K562 (cell line): ENCODE results near the gene NAGLU. TPM values are rescaled to one million over a fixed set of nuclear protein-coding genes. Genes with fewer than 3 reads are reported as not detected.

ENCODE experiments used
- ATAC-seq: fragments of 200-7000 bp; cut with Tn5 transposase; 3 replicates; pipeline ENCODE4 v1.9.1; 2020; ENCODE audit warnings: moderate library complexity
- BruUV-seq: library from RNA; stranded (reverse); fragments of 400-500 nt; replicated peaks from 2 replicates; lab custom pipeline; 2021; lab: Mats Ljungman, UMichigan
- CTCF ChIA-PET: fragments of 300-600 bp; formaldehyde crosslinking; extraction: SDS; loops from one replicate; lab custom pipeline; 2021; ENCODE audit warnings: low intra/inter-chr PET ratio; lab: Yijun Ruan, JAX
- POLR2A ChIA-PET: fragments of 300-600, 350-650 bp; sonication (Branson Sonifier 250); formaldehyde crosslinking; extraction: SDS; loops from one replicate; lab custom pipeline; 2021; ENCODE audit warnings: antibody characterized with exemption, inconsistent platforms; lab: Yijun Ruan, JAX
- DNase-seq, 4 experiments: peaks; one replicate each; pipeline versions ENCODE4 v3.0.0 to v3.0.0-alpha.2; 2011 to 2018; ENCODE audit warnings: low spot score in 3 of 4, mixed read lengths in 3 of 4; ENCODE audit errors: extremely low read depth in 1 of 4
- FAIRE-seq: peaks from 2 replicates; lab custom pipeline; 2011; peaks lifted over from hg19 to GRCh38; lab: Jason Lieb, UNC
- H2AFZ ChIP-seq: 2 replicates; pipeline ENCODE4 v1.6.0; 2011; ENCODE audit warnings: low read depth, low read length, control low read depth, inconsistent platforms
- H3K27ac ChIP-seq: fragments of 200-600 bp; 3 replicates; pipeline ENCODE4 v1.8.0; 2011; ENCODE audit warnings: low read depth, mild to moderate bottlenecking, control low read depth, inconsistent platforms, low read length, moderate library complexity, mixed read lengths; ENCODE audit errors: extremely low read depth
- H3K27me3 ChIP-seq, 2 experiments: fragments of 300-600 bp in 1 of 2; 2 replicates in 1 of 2; 3 replicates in 1 of 2; pipeline versions ENCODE4 v1.6.0 to v1.8.0; 2011; ENCODE audit warnings: inconsistent platforms in 2 of 2, low read length in 2 of 2, mild to moderate bottlenecking in 1 of 2, mixed read lengths in 1 of 2, moderate library complexity in 1 of 2; ENCODE audit not compliant: control insufficient read depth in 2 of 2, insufficient read depth in 2 of 2
- H3K36me3 ChIP-seq: fragments of 300-600 bp; 3 replicates; pipeline ENCODE4 v1.8.0; 2011; ENCODE audit warnings: mild to moderate bottlenecking, low read length, inconsistent platforms; ENCODE audit not compliant: control insufficient read depth, insufficient read depth
- H3K4me1 ChIP-seq, 2 experiments: fragments of 200-600 bp in 1 of 2; replicated peaks in 1 of 2; 2 replicates in 1 of 2; 3 replicates in 1 of 2; pipeline versions ENCODE4 v1.5.1 to v1.8.0; 2011; ENCODE audit warnings: inconsistent platforms in 2 of 2, low read length in 2 of 2, mild to moderate bottlenecking in 1 of 2, mixed read lengths in 1 of 2, moderate library complexity in 1 of 2; ENCODE audit not compliant: control insufficient read depth in 2 of 2, insufficient read depth in 2 of 2
- H3K4me2 ChIP-seq: 2 replicates; pipeline ENCODE4 v1.6.1; 2011; ENCODE audit warnings: low read length, control low read depth, inconsistent platforms, mixed read lengths; ENCODE audit not compliant: insufficient read depth
- H3K4me3 ChIP-seq: fragments of 200-600 bp; sonication (generic), shearing (Covaris generic); 2 replicates; pipeline ENCODE4 v1.5.1; 2016; ENCODE audit warnings: control low read depth, inconsistent platforms
- H3K79me2 ChIP-seq: fragments of 200-600 bp; 3 replicates; pipeline ENCODE4 v1.8.0; 2011; ENCODE audit warnings: low read length, inconsistent platforms; ENCODE audit not compliant: control insufficient read depth, insufficient read depth
- H3K9ac ChIP-seq, 2 experiments: 2 replicates each; pipeline versions ENCODE4 v1.6.0 to v1.6.1; 2011; ENCODE audit warnings: low read depth in 2 of 2, low read length in 2 of 2, control low read depth in 1 of 2, inconsistent platforms in 1 of 2, mild to moderate bottlenecking in 1 of 2, mixed read lengths in 1 of 2; ENCODE audit not compliant: insufficient read depth in 1 of 2
- H3K9me1 ChIP-seq: one replicate; pipeline ENCODE4 v1.6.0; 2011; ENCODE audit warnings: inconsistent platforms, mild to moderate bottlenecking, low read length, moderate library complexity; ENCODE audit not compliant: control insufficient read depth, insufficient read depth
- H3K9me3 ChIP-seq: replicated peaks from 2 replicates; pipeline ENCODE4 v1.5.1; 2011; ENCODE audit warnings: low read depth, low read length, inconsistent platforms; ENCODE audit not compliant: control insufficient read depth, insufficient read depth
- H4K20me1 ChIP-seq: replicated peaks from 2 replicates; pipeline ENCODE4 v1.6.1; 2011; ENCODE audit warnings: low read length, inconsistent platforms, mixed read lengths; ENCODE audit not compliant: control insufficient read depth, insufficient read depth
- COPS2 ChIP-seq: fragments of 450-650 bp; conservative IDR thresholded peaks from 2 replicates; pipeline ENCODE4 v1.6.1; 2016; ENCODE audit warnings: mild to moderate bottlenecking, moderate library complexity
- DDX20 ChIP-seq: fragments of 450-650 bp; IDR thresholded peaks from 2 replicates; pipeline ENCODE4 v1.6.1; 2016; ENCODE audit warnings: missing genetic modification characterization, low read depth, mild to moderate bottlenecking, missing compliant biosample characterization, moderate library complexity
- EHMT2 ChIP-seq: fragments of 450-650 bp; IDR thresholded peaks from 2 replicates; pipeline ENCODE4 v1.6.1; 2018; ENCODE audit warnings: antibody characterized with exemption
- EZH2 ChIP-seq: IDR thresholded peaks from 2 replicates; pipeline ENCODE4 v1.6.1; 2012; ENCODE audit warnings: low read depth, mild to moderate bottlenecking, inconsistent platforms, low read length, borderline replicate concordance
- IRF9 ChIP-seq: fragments of 450-650 bp; IDR thresholded peaks from 2 replicates; pipeline ENCODE4 v1.6.1; 2016; ENCODE audit warnings: missing biosample characterization, missing genetic modification characterization
- MYNN ChIP-seq, 2 experiments: sonication (generic); formaldehyde crosslinking in 1 of 2; IDR thresholded peaks; 2 replicates each; pipeline versions ENCODE4 v1.5.0 to v1.6.1; 2016 to 2020; ENCODE audit warnings: antibody characterized with exemption in 1 of 2, missing genetic modification reagents in 1 of 2
- NR2C1 ChIP-seq, 2 experiments: fragments of 450-650 bp; IDR thresholded peaks; 2 replicates each; pipeline ENCODE4 v1.6.1; 2017; ENCODE audit warnings: mild to moderate bottlenecking in 2 of 2, antibody characterized with exemption in 1 of 2, inconsistent platforms in 1 of 2, missing compliant biosample characterization in 1 of 2, missing genetic modification characterization in 1 of 2
- SAFB2 ChIP-seq: fragments of 200-400 bp; formaldehyde crosslinking; IDR thresholded peaks from 2 replicates; pipeline ENCODE4 v1.6.1; 2018; ENCODE audit warnings: borderline replicate concordance, low read length, low read depth, moderate library complexity; ENCODE audit not compliant: severe bottlenecking
- SMARCA4 ChIP-seq: fragments of 450-650 bp; IDR thresholded peaks from 2 replicates; pipeline ENCODE4 v1.6.1; 2016
- SMARCC2 ChIP-seq: fragments of 450-650 bp; IDR thresholded peaks from 2 replicates; pipeline ENCODE4 v1.6.1; 2017; ENCODE audit warnings: antibody characterized with exemption, moderate library complexity, mild to moderate bottlenecking, low read depth
- SRSF3 ChIP-seq: fragments of 200-400 bp; formaldehyde crosslinking; IDR thresholded peaks from 2 replicates; pipeline ENCODE4 v1.6.1; 2016; ENCODE audit warnings: mild to moderate bottlenecking, low read length, moderate library complexity; ENCODE audit not compliant: insufficient read depth
- TAF15 ChIP-seq: fragments of 200-400 bp; formaldehyde crosslinking; IDR thresholded peaks from 2 replicates; pipeline ENCODE4 v1.6.1; 2017; ENCODE audit warnings: mild to moderate bottlenecking, low read depth, low read length, moderate library complexity
- TAF9B ChIP-seq: fragments of 450-650 bp; IDR thresholded peaks from 2 replicates; pipeline ENCODE4 v1.6.1; 2018; ENCODE audit warnings: mild to moderate bottlenecking; ENCODE audit not compliant: partially characterized antibody
- WGBS: fragments of 100-300 bp; shearing (Covaris generic); methylation state at CpG from one replicate; pipeline ENCODE4 v1.1.6; 2016; ENCODE audit warnings: low coverage, mixed read lengths; ENCODE audit not compliant: insufficient coverage; ENCODE audit errors: missing lambda C conversion rate; 5-methylcytosine and 5-hydroxymethylcytosine counted together
- in situ Hi-C: fragments of 300-500 bp; cut with MboI; formaldehyde crosslinking; loops from 4 replicates; pipeline ENCODE4 v1.15.0; 2018; ENCODE audit warnings: inconsistent platforms, mixed read lengths
- intact Hi-C: fragments of 100-400 bp; cut with micrococcal nuclease; formaldehyde crosslinking; loops from 2 replicates; pipeline ENCODE4 v1.14.2; 2022
- polyA plus RNA-seq, 8 experiments: library from polyadenylated mRNA; depleted of rRNA in 4 of 8; stranded (reverse) in 5 of 8; unstranded in 3 of 8; fragments of >200 nt; fragmentation: Nextera tagmentation in 2 of 8; fragmentation: Illumina TruSeq in 1 of 8; extraction: Ambion mirVana in 2 of 8; extraction: Trizol in 1 of 8; gene quantifications; 2 replicates each; pipeline versions ENCODE4 v1.2.1 to v1.2.3, GENCODE V29; 2011 to 2014; ENCODE audit warnings: inconsistent platforms in 1 of 8, missing spikeins in 1 of 8
- total RNA-seq, 7 experiments: library from RNA; depleted of rRNA in 6 of 7; stranded (reverse); fragments of >200 nt in 6 of 7; fragmentation: Illumina TruSeq in 2 of 7; extraction: Trizol in 2 of 7; gene quantifications; 2 replicates each; pipeline versions ENCODE4 v1.2.1 to v1.2.3, GENCODE V29; 2011 to 2021; ENCODE audit warnings: low replicate concordance in 1 of 7
- TF ChIP-seq, protein P1 (sequence below): sonication (generic); formaldehyde crosslinking; IDR thresholded peaks from 2 replicates; pipeline ENCODE4 v1.8.0; 2023; ENCODE audit warnings: missing genetic modification reagents, mild to moderate bottlenecking, borderline replicate concordance

Gene NAGLU
- total and polyA plus RNA-seq, 9 of the 15 experiments (the other 6 are each of a cell fraction or from before 2014, with no cell fraction given), result 0.04 to 21.5 (median 8.5) TPM

GRCh38 chr17:42507671-42508070 lies 28.4 kb upstream of the NAGLU start (continued):
- TF ChIP-seq, protein P1, sequence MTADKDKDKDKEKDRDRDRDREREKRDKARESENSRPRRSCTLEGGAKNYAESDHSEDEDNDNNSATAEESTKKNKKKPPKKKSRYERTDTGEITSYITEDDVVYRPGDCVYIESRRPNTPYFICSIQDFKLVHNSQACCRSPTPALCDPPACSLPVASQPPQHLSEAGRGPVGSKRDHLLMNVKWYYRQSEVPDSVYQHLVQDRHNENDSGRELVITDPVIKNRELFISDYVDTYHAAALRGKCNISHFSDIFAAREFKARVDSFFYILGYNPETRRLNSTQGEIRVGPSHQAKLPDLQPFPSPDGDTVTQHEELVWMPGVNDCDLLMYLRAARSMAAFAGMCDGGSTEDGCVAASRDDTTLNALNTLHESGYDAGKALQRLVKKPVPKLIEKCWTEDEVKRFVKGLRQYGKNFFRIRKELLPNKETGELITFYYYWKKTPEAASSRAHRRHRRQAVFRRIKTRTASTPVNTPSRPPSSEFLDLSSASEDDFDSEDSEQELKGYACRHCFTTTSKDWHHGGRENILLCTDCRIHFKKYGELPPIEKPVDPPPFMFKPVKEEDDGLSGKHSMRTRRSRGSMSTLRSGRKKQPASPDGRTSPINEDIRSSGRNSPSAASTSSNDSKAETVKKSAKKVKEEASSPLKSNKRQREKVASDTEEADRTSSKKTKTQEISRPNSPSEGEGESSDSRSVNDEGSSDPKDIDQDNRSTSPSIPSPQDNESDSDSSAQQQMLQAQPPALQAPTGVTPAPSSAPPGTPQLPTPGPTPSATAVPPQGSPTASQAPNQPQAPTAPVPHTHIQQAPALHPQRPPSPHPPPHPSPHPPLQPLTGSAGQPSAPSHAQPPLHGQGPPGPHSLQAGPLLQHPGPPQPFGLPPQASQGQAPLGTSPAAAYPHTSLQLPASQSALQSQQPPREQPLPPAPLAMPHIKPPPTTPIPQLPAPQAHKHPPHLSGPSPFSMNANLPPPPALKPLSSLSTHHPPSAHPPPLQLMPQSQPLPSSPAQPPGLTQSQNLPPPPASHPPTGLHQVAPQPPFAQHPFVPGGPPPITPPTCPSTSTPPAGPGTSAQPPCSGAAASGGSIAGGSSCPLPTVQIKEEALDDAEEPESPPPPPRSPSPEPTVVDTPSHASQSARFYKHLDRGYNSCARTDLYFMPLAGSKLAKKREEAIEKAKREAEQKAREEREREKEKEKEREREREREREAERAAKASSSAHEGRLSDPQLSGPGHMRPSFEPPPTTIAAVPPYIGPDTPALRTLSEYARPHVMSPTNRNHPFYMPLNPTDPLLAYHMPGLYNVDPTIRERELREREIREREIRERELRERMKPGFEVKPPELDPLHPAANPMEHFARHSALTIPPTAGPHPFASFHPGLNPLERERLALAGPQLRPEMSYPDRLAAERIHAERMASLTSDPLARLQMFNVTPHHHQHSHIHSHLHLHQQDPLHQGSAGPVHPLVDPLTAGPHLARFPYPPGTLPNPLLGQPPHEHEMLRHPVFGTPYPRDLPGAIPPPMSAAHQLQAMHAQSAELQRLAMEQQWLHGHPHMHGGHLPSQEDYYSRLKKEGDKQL, result no peak
- no peak for TF ChIP-seq TAF9B

DNA sequence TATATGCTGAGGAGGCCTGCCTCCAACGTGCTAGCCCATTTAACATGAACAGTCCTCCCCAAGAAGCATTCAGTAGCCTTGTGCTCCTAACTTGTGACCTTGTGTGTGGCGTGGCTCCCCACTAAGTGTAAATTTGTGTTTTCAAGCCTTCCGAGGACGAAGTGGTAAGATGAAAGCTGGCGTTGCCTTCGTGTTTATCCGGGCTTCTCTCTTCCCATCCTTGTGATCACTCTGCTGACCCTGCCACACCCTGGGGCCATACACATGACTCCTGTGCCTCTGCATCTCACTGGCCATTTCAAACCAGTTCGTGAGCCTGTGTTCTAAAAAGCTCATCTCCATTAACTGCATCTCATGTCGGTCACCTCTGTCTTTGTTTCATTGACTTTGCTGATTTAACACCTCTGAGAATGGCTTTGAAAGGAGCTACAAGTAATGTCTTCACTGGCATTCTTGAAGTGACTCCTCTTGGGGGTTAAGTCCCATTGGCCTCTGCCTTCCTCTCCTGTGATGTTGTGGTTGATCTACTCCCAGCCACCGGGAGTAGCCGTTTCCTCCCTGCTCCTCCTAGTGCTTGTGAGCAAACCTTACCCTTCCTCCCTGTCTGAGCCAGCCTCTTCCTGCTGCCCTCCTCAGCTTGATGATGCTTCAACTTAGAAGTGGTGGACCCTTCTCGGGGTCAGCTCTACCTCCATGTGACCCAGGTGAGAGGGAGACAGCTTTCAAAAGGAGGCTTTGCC lies 27.4 kb upstream of the NAGLU start:
- no TSS peak for BruUV-seq
- Histone ChIP-seq H3K9ac (no peak overlapping the region), H3K79me2 (no peaks in the 10 kb centered on the region), H4K20me1 (no peaks in the 10 kb centered on the region; the same call in 1 of the 2 replicates), H3K9me1 (no peaks in the 10 kb centered on the region), H3K9me3 (no peaks in the 10 kb centered on the region), H3K4me1 (no peaks in the 10 kb centered on the region), H3K4me2 (no peak overlapping the region), H3K27me3 (no peaks in the 10 kb centered on the region), H3K27ac (no peak overlapping the region), H3K36me3 (peaks cover 91% of the 10 kb centered on the region), H2AFZ (no peak overlapping the region), H3K4me3 (no peak overlapping the region)
- ATAC-seq, result no peak
- CTCF ChIA-PET, result no interaction called here
- DNase-seq, result no peak
- POLR2A ChIA-PET, result interaction anchor here (1.1 to 1.6 kb wide), 2 partner anchors 10 to 14 kb away, joined by 3 to 5 read pairs; no protein-coding TSS in a partner anchor
- intact Hi-C loops, result no loop called here
- no peak for FAIRE-seq
- in situ Hi-C loops, result no loop called here
- WGBS, result 91% methylated on average over 12 of the region's 12 CpGs
- TF ChIP-seq IRF9 (tag) (no peak), SMARCA4 (no peak), DDX20 (no peak), TAF15 (no peak), SMARCC2 (no peak), MYNN (IDR thresholded peaks at IDR 0.05) (no peak), MYNN (CRISPR knock-in tag; IDR thresholded peaks at IDR 0.05) (no peak), SAFB2 (no peak), COPS2 (no peak), NR2C1 (IDR thresholded peaks at IDR 0.05) (no peak), NR2C1 (tag; IDR thresholded peaks at IDR 0.05) (no peak), SRSF3 (no peak), EZH2 (no peak), EHMT2 (no peak)
